CD4-positive, CD25-positive, alpha-beta regulatory T cell (primary cell): ENCODE results near the gene PSME4. TPM values are rescaled to one million over a fixed set of nuclear protein-coding genes. Genes with fewer than 3 reads are reported as not detected.

Experiments used
- ATAC-seq, 2 donors: fragments of 150-1000 bp; cut with Tn5 transposase; one replicate each; pipeline ENCODE4 v1.10.0; 2021; ENCODE audit warnings: low read depth in 2 of 2, moderate number of reproducible peaks in 2 of 2, moderate library complexity in 1 of 2
- DNase-seq, 3 donors: peaks; one replicate each; pipeline versions ENCODE4 v3.0.0 to v3.0.0-alpha.2; 2012 to 2022; ENCODE audit warnings: mixed read lengths in 1 of 3
- H3K27ac ChIP-seq: one replicate; pipeline ENCODE4 v1.7.0; 2013; ENCODE audit warnings: mild to moderate bottlenecking, low read length; ENCODE audit not compliant: insufficient read depth, poor library complexity, severe bottlenecking
- H3K27me3 ChIP-seq: one replicate; pipeline ENCODE4 v1.7.0; 2013; ENCODE audit warnings: low read length; ENCODE audit not compliant: control insufficient read depth, insufficient read depth
- H3K36me3 ChIP-seq: one replicate; pipeline ENCODE4 v1.7.0; 2013; ENCODE audit warnings: mild to moderate bottlenecking, low read length, moderate library complexity; ENCODE audit not compliant: control insufficient read depth, insufficient read depth
- H3K4me1 ChIP-seq: 2 replicates; pipeline ENCODE4 v1.7.0; 2013; ENCODE audit warnings: mild to moderate bottlenecking, low read length; ENCODE audit not compliant: insufficient read depth, control insufficient read depth, poor library complexity, severe bottlenecking
- H3K4me3 ChIP-seq: one replicate; pipeline ENCODE4 v1.7.0; 2013; ENCODE audit warnings: low read depth, mild to moderate bottlenecking, low read length, moderate library complexity
- H3K9me3 ChIP-seq, 2 experiments: 1 replicate in 1 of 2; 2 replicates in 1 of 2; pipeline ENCODE4 v1.7.0; 2013; ENCODE audit warnings: low read length in 2 of 2, mild to moderate bottlenecking in 1 of 2, moderate library complexity in 1 of 2; ENCODE audit not compliant: control insufficient read depth in 2 of 2
- H3K27ac Mint-ChIP-seq, 3 donors: one replicate each; pipeline ENCODE4 v1.8.0; 2020 to 2022; ENCODE audit warnings: mild to moderate bottlenecking in 3 of 3, mixed read lengths in 3 of 3, moderate library complexity in 2 of 3
- H3K27me3 Mint-ChIP-seq: one replicate; pipeline ENCODE4 v1.8.0; 2022; ENCODE audit warnings: mild to moderate bottlenecking, mixed read lengths
- H3K36me3 Mint-ChIP-seq: one replicate; pipeline ENCODE4 v1.8.0; 2020; ENCODE audit warnings: mixed read lengths
- H3K4me1 Mint-ChIP-seq, 4 donors: one replicate each; pipeline ENCODE4 v1.8.0; 2020 to 2022; ENCODE audit warnings: mixed read lengths in 4 of 4, mild to moderate bottlenecking in 1 of 4
- H3K4me3 Mint-ChIP-seq, 4 donors: one replicate each; pipeline ENCODE4 v1.8.0; 2020 to 2022; ENCODE audit warnings: mild to moderate bottlenecking in 4 of 4, mixed read lengths in 4 of 4, moderate library complexity in 3 of 4
- H3K9me3 Mint-ChIP-seq, 7 donors: one replicate each; pipeline ENCODE4 v1.8.0; 2020 to 2022; ENCODE audit warnings: mixed read lengths in 7 of 7, mild to moderate bottlenecking in 3 of 7, moderate library complexity in 2 of 7
- polyA plus RNA-seq, 4 donors: library from polyadenylated mRNA; unstranded; fragments of 300-500 nt; fragmentation: Illumina TruSeq; gene quantifications; one replicate each; pipeline ENCODE4 v1.2.3, GENCODE V29; 2021
- total RNA-seq: library from RNA; stranded (reverse); gene quantifications from one replicate; pipeline ENCODE4 v1.2.3, GENCODE V29; 2022

The PSME4 gene
- total and polyA plus RNA-seq, 5 donors from 2014 or later: 5.8 to 114 (median 6.6) TPM

- no peak overlapping the region for H3K27ac Mint-ChIP-seq
- ATAC-seq (no peak), DNase-seq (no peak)
- Histone ChIP-seq H3K27ac (no peak overlapping the region), H3K36me3 (peaks cover 93% of the 10 kb centered on the region), H3K4me3 (no peak overlapping the region), H3K27me3 (no peaks in the 10 kb centered on the region), H3K4me1 (no peaks in the 10 kb centered on the region), H3K9me3 (no peaks in the 10 kb centered on the region)
- peaks cover 0 to 16% (median 2%) of the 10 kb centered on the region in 4 donors for H3K4me1 Mint-ChIP-seq
- peaks cover 50% of the 10 kb centered on the region for H3K36me3 Mint-ChIP-seq
- no peaks in the 10 kb centered on the region for H3K9me3 Mint-ChIP-seq
- H3K4me3 Mint-ChIP-seq: no peak overlapping the region
- no peaks in the 10 kb centered on the region for H3K27me3 Mint-ChIP-seq
Measured at GRCh38 chr2:53901192-53901591, 69.6 kb downstream of the PSME4 start.

DNA sequence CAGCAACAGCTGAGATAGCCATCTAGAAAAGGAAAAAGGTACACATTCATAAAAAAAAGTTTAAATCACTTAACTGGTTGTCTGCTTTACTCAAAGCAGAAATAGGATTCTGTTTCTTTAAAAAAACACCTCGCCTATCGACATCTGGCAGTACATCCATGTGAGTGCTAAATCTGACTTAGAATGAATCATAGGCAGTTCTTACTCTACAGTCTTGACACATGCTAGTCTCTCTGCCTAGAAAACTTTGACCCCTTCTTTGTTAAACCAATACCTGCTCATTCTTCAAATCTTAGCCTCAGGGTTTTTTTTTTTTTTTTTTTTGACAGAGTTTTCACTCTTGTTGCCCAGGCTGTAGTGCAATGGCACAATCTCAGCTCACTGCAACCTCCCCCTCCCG, 73.9 kb downstream of the PSME4 start:
- no peak overlapping the region for H3K27ac ChIP-seq
- peak overlapping the region in 2 of 3 donors; percentile 67 to 89 for H3K27ac Mint-ChIP-seq
- peaks cover 0 to 6% (median 2%) of the 10 kb centered on the region in 4 donors for H3K4me1 Mint-ChIP-seq
- no peak overlapping the region for H3K4me3 ChIP-seq
- no peaks in the 10 kb centered on the region for H3K9me3 Mint-ChIP-seq
- DNase-seq (no peak), ATAC-seq (no peak)
- H3K4me1 ChIP-seq: no peaks in the 10 kb centered on the region
- H3K4me3 Mint-ChIP-seq: no peak overlapping the region
- H3K9me3 ChIP-seq: no peaks in the 10 kb centered on the region
- H3K36me3 Mint-ChIP-seq: peaks cover 61% of the 10 kb centered on the region
- no peaks in the 10 kb centered on the region for H3K27me3 Mint-ChIP-seq
- H3K27me3 ChIP-seq: no peaks in the 10 kb centered on the region
- H3K36me3 ChIP-seq: peaks cover 93% of the 10 kb centered on the region

- no peaks in the 10 kb centered on the region for H3K9me3 Mint-ChIP-seq
Measured at GRCh38 chr2:53886406-53887280, 84.2 kb downstream of the PSME4 start.

GRCh38 chr2:53884883-53885282, 85.9 kb downstream of the PSME4 start:
- Mint-ChIP-seq H3K27me3 (no peaks in the 10 kb centered on the region), H3K27ac (no peak overlapping the region), H3K9me3 (no peaks in the 10 kb centered on the region), H3K4me1 (peaks cover 4 to 11% (median 8%) of the 10 kb centered on the region in 4 donors), H3K4me3 (no peak overlapping the region), H3K36me3 (peaks cover 67% of the 10 kb centered on the region)
- Histone ChIP-seq H3K9me3 (no peaks in the 10 kb centered on the region), H3K27ac (no peak overlapping the region), H3K27me3 (no peaks in the 10 kb centered on the region), H3K36me3 (peaks cover 90% of the 10 kb centered on the region), H3K4me1 (no peaks in the 10 kb centered on the region), H3K4me3 (no peak overlapping the region)
- ATAC-seq (no peak), DNase-seq (peak in 1 of 3 donors; percentile 13)

More at GRCh38 chr2:53886406-53887280, 84.2 kb downstream of the PSME4 start:
- ATAC-seq (no peak), DNase-seq (no peak)
- Histone ChIP-seq H3K9me3 (no peaks in the 10 kb centered on the region), H3K4me1 (no peaks in the 10 kb centered on the region), H3K27ac (no peak overlapping the region), H3K27me3 (no peaks in the 10 kb centered on the region), H3K4me3 (no peak overlapping the region), H3K36me3 (peaks cover 94% of the 10 kb centered on the region)
- Mint-ChIP-seq H3K36me3 (peaks cover 59% of the 10 kb centered on the region), H3K27me3 (no peaks in the 10 kb centered on the region), H3K4me3 (no peak overlapping the region), H3K4me1 (peaks cover 4 to 10% (median 6%) of the 10 kb centered on the region in 4 donors), H3K27ac (no peak overlapping the region)

DNA sequence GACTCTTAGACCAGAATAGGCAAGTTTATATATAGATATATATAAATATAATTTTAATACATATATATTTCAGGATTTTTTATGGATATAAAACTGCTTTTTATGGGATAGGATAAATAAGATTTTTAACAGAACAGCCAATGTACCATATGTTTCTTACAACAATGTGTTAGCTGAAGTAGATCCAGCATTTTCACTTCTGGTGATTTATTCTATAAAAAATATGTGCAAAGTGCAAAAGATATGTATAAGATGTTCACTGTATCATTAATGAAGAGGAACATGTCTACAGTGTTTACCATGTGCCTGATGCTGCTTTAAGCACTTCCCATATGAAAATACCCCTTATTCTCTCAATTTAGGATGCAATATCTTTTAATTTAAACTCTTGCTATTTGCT, 88.8 kb downstream of the PSME4 start:
- Mint-ChIP-seq H3K27ac (no peak overlapping the region), H3K27me3 (no peaks in the 10 kb centered on the region), H3K4me3 (no peak overlapping the region), H3K9me3 (no peaks in the 10 kb centered on the region), H3K4me1 (peaks cover 5 to 11% (median 9%) of the 10 kb centered on the region in 4 donors), H3K36me3 (peaks cover 60% of the 10 kb centered on the region)
- ATAC-seq (no peak), DNase-seq (no peak)
- no peak overlapping the region for H3K4me3 ChIP-seq
- H3K4me1 ChIP-seq: no peaks in the 10 kb centered on the region
- H3K27me3 ChIP-seq: no peaks in the 10 kb centered on the region
- no peak overlapping the region for H3K27ac ChIP-seq
- H3K9me3 ChIP-seq: no peaks in the 10 kb centered on the region
- H3K36me3 ChIP-seq: peaks cover 85% of the 10 kb centered on the region

GRCh38 chr2:53881360-53881759, 89.4 kb downstream of the PSME4 start:
- Histone ChIP-seq H3K27ac (no peak overlapping the region), H3K9me3 (no peaks in the 10 kb centered on the region), H3K4me1 (no peaks in the 10 kb centered on the region), H3K4me3 (no peak overlapping the region), H3K27me3 (no peaks in the 10 kb centered on the region), H3K36me3 (peaks cover 84% of the 10 kb centered on the region)
- Mint-ChIP-seq H3K9me3 (no peaks in the 10 kb centered on the region), H3K4me1 (peaks cover 5 to 8% (median 6%) of the 10 kb centered on the region in 4 donors), H3K27me3 (no peaks in the 10 kb centered on the region), H3K4me3 (no peak overlapping the region), H3K36me3 (peaks cover 54% of the 10 kb centered on the region), H3K27ac (no peak overlapping the region)
- ATAC-seq (no peak), DNase-seq (no peak)

DNA sequence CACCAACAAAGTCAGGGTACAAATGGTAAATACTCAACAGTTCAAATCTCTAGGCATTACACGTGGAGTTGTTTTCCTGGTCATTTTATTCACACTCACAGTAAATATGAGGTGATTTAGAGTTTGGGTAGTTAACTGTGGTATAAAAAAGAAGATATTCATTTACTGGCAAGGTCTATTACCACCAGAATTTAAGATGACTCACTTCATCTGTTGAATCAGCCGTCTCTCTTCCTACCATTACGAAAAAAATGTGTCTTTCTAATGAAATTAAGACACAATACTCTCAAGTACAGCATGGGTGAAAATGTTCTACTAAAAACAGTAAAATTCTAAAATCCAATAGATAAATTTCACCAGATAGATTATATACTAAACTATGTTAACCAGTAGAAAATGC, 90.0 kb downstream of the PSME4 start:
- peaks cover 5 to 8% (median 5%) of the 10 kb centered on the region in 4 donors for H3K4me1 Mint-ChIP-seq
- no peak overlapping the region for H3K27ac ChIP-seq
- H3K27me3 Mint-ChIP-seq: no peaks in the 10 kb centered on the region
- no peak overlapping the region for H3K27ac Mint-ChIP-seq
- DNase-seq (no peak), ATAC-seq (no peak)
- peaks cover 84% of the 10 kb centered on the region for H3K36me3 ChIP-seq
- H3K4me1 ChIP-seq: no peaks in the 10 kb centered on the region
- H3K9me3 ChIP-seq: no peaks in the 10 kb centered on the region
- no peak overlapping the region for H3K4me3 ChIP-seq
- peaks cover 49% of the 10 kb centered on the region for H3K36me3 Mint-ChIP-seq
- no peak overlapping the region for H3K4me3 Mint-ChIP-seq
- no peaks in the 10 kb centered on the region for H3K27me3 ChIP-seq
- no peaks in the 10 kb centered on the region for H3K9me3 Mint-ChIP-seq

DNA sequence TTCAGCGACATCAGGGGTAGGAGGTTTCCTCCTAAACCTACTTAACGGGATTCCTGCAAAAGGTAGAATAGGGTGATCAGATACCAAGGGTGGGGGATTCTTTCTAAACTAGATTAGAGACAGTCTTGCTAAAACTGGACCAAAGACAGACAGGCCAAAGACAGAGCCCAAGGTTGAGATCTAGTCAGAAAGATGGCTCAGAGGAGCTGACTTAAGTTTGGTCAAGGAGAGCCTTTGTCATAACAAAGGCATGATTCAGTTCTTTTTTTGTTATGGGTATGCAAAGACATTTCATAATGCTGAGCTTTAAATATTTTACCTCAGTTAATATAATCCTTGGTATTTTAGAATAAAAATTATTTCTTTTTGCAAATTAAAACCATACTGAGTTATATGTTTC, 93.2 kb downstream of the PSME4 start:
- peaks cover 39% of the 10 kb centered on the region for H3K36me3 Mint-ChIP-seq
- H3K4me3 Mint-ChIP-seq: no peak overlapping the region
- no peak overlapping the region for H3K27ac ChIP-seq
- H3K4me3 ChIP-seq: no peak overlapping the region
- peaks cover 78% of the 10 kb centered on the region for H3K36me3 ChIP-seq
- no peaks in the 10 kb centered on the region for H3K27me3 ChIP-seq
- H3K4me1 Mint-ChIP-seq: peaks cover 0 to 8% (median 3%) of the 10 kb centered on the region in 4 donors
- DNase-seq: no peak
- H3K9me3 ChIP-seq: no peaks in the 10 kb centered on the region
- no peaks in the 10 kb centered on the region for H3K9me3 Mint-ChIP-seq
- no peak for ATAC-seq
- H3K27me3 Mint-ChIP-seq: no peaks in the 10 kb centered on the region
- no peak overlapping the region for H3K27ac Mint-ChIP-seq
- no peaks in the 10 kb centered on the region for H3K4me1 ChIP-seq
